ENCODE results near the gene ADGRG3.

ADGRG3 gene

DNA sequence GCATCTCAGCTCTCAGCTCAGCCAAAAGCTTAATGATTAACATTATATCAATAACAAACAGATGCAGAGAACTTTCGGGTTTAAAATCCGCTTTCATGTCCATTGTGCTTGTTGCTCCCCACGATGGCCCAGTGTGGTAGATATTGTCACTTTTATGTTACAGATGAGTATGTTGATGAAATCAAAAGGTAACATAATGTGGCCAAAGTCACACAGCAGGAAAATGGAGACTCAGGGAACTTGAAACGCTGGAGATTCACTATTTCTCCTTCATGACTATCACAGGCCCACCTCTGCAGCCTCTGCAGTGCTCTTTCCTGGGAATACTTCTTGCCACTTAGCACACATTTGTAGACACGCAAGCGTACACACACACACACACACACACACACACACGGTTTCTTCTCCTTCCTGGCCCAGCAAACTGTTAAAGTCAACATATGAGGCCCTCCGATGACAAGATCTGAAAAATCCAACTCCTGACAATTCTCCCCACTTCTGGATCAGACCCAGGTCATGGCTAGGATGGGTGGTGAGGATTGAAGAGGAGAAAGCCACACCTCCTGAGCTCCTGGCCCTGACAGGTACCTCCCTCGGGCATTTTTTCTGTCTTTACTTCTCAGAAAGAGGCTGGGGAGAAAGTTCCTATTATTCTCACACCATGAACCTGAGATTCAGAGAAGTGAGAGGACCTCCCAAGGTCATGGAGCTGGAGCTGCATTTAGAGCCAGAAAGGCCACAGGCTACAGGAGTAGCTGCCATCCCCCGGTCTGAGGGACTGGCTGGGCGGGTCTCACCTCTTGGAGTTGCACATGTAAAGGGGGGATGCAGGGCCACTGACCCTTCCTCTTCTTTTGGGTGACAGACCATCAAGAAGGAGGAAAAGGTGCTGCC lies 36.2 kb downstream of the ADGRG3 start:
- TF ChIP-seq, protein P1, sequence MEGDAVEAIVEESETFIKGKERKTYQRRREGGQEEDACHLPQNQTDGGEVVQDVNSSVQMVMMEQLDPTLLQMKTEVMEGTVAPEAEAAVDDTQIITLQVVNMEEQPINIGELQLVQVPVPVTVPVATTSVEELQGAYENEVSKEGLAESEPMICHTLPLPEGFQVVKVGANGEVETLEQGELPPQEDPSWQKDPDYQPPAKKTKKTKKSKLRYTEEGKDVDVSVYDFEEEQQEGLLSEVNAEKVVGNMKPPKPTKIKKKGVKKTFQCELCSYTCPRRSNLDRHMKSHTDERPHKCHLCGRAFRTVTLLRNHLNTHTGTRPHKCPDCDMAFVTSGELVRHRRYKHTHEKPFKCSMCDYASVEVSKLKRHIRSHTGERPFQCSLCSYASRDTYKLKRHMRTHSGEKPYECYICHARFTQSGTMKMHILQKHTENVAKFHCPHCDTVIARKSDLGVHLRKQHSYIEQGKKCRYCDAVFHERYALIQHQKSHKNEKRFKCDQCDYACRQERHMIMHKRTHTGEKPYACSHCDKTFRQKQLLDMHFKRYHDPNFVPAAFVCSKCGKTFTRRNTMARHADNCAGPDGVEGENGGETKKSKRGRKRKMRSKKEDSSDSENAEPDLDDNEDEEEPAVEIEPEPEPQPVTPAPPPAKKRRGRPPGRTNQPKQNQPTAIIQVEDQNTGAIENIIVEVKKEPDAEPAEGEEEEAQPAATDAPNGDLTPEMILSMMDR (IDR thresholded peaks at IDR 0.05; ENCODE audit: insufficient read depth, low read length, missing control alignments) = no peak
- H3K4me3 ChIP-seq (ENCODE audit: low read depth, low read length) = no peak overlapping the region
- POLR2A ChIA-PET = interaction anchor here (0.6 kb wide), 1 partner anchor 66 kb away, joined by 3 read pairs; no protein-coding TSS in a partner anchor
- CTCF ChIA-PET = no interaction called here
- no peak for DNase-seq (ENCODE audit: low read depth, low spot score)

DNA sequence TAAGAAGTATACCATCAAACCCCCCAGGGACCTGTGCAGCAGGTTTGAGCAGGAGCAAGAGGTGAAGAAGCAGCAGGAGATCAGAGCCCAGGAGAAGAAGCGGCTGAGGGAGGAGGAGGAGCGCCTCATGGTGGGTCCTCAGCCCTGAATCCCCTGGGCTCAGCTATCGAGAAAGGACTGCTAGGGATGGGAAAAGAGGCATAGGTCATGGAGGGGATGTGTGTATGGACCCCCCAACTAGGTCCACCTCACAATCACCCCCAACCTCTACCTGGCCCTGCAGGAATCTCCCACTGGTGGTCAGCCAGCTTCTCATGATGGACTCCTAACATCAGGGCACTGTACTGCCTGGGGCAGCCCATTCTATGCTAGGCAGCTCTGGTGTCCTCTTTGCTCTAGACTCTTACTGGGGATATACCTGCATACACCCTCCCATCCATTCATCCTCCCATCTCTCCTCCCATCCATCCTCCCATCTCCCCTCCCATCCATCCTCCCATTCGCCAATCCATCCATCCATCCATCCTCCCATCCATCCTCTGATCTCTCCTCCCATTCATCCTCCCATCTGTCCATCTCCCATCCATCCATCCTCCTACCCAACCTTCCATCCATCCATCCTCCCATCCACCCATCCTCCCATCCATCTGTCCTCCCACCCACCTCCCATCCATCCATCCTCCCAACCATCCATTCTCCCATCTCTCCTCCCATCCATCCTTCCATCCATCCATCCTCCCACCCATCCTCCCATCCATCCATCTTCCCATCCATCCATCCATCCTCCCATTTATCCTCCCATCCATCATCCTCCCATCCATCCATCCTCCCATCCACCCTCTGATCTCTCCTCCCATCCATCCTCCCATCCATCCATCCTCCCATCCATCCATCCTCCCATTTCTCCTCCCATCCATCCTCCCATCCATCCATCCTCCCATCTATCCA lies 37.1 kb downstream of the ADGRG3 start:
- TF ChIP-seq, protein P1 (IDR thresholded peaks at IDR 0.05; ENCODE audit: insufficient read depth, low read length, missing control alignments) = no peak
- CTCF ChIA-PET = no interaction called here
- no peak overlapping the region for H3K4me3 ChIP-seq (ENCODE audit: low read depth, low read length)
- DNase-seq (ENCODE audit: low read depth, low spot score) = no peak
- POLR2A ChIA-PET = no interaction called here

DNA sequence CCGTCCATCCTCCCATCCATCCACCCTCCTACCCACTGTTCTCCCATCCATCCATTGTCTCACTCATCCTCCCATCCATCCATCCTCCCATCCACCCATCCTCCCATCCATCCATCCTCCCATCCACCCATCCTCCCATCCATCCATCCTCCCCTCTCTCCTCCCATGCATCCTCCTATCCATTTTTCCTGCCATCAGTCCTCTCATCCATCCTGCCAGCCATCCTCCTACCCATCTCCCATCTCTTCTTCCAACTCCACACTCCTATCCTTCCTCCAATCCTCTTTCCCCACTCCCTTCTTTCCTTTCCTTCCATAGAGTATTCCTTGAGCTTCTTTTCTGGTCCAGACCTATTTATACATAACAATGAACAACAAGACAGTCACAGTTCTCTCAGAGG lies 38.6 kb downstream of the ADGRG3 start:
- no peak for DNase-seq (ENCODE audit: low read depth, low spot score)
- TF ChIP-seq, protein P1 (IDR thresholded peaks at IDR 0.05; ENCODE audit: insufficient read depth, low read length, missing control alignments) = no peak
- ChIA-PET CTCF (no interaction called here), POLR2A (no interaction called here)
- no peak overlapping the region for H3K4me3 ChIP-seq (ENCODE audit: low read depth, low read length)

DNA sequence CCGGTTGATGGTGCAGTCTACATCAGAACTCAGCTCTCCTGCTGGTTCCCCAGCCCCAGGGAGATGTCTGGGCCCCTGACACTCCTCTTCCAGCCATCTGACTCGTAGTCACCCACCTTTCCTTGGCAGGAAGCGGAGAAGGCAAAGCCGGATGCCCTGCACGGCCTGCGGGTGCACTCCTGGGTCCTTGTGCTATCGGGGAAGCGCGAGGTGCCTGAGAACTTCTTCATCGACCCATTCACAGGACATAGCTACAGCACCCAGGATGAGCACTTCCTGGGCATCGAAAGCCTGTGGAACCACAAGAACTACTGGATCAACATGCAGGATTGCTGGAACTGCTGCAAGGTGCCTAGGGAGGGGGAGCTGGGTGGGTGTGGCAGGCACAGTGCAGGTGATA lies 39.2 kb downstream of the ADGRG3 start:
- TF ChIP-seq, protein P1 (IDR thresholded peaks at IDR 0.05; ENCODE audit: insufficient read depth, low read length, missing control alignments) = no peak
- ChIA-PET POLR2A (no interaction called here), CTCF (no interaction called here)
- DNase-seq (ENCODE audit: low read depth, low spot score) = no peak
- no peak overlapping the region for H3K4me3 ChIP-seq (ENCODE audit: low read depth, low read length)

DNA sequence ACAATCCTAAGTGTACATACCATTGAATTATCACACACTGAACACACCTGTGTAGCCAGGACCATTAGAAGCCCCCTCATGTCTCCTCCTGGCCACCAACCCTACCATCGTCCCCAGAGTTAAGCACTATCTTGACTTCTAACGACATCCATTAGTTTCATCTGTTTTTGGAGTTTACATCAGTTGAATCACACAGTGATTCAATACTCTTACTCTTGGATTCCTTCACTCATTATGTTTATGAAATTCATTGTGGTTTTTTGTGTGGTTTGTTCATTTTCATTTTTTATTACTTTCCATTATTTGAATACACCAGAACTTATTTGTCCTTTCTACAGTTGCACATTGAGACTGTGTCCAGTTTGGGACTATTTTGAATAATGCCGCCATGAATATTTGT lies 40.1 kb downstream of the ADGRG3 start:
- no peak for DNase-seq (ENCODE audit: low read depth, low spot score)
- ChIA-PET POLR2A (no interaction called here), CTCF (no interaction called here)
- no peak overlapping the region for H3K4me3 ChIP-seq (ENCODE audit: low read depth, low read length)
- TF ChIP-seq, protein P1 (IDR thresholded peaks at IDR 0.05; ENCODE audit: insufficient read depth, low read length, missing control alignments) = no peak

DNA sequence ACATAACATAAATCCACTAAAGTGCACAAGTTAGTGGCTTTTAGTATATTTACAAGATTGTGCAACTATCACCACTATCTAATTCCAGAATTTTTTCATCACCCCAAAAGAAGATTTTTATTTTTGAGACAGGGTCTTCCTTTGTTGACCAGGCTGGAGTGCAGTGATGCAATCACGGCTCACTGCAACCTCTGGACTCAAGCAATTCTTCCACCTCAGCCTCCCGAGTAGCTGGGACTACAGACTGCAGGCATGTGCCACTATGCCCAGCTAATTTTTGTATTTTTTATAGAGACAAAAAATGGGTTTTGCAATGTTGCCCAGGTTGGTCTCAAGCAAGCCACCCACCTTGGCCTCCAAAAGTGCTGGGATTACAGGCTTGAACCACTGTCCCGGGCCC lies 41.6 kb downstream of the ADGRG3 start:
- H3K4me3 ChIP-seq (ENCODE audit: low read depth, low read length) = no peak overlapping the region
- ChIA-PET CTCF (interaction anchor here (0.7 to 1.0 kb wide), 2 partner anchors 11 to 61 kb away, joined by 3 to 4 read pairs; no protein-coding TSS in a partner anchor), POLR2A (no interaction called here)
- TF ChIP-seq, protein P1 (IDR thresholded peaks at IDR 0.05; ENCODE audit: insufficient read depth, low read length, missing control alignments) = no peak
- no peak for DNase-seq (ENCODE audit: low read depth, low spot score)
